Endothelial cell of hepatic sinusoid (primary cell): Measurements from ENCODE around the gene COX4I2.
"Not testable (repeated sequence)": the region's sequence is repeated elsewhere in the genome, so short reads cannot be mapped to it uniquely, and the experiment has no call there.

Experiments
- in situ Hi-C: cut with HindIII; loops from 2 replicates; pipeline ENCODE4 v1.10.0; 2017; ENCODE audit warnings: low sequenced_read_pairs

The COX4I2 gene

DNA sequence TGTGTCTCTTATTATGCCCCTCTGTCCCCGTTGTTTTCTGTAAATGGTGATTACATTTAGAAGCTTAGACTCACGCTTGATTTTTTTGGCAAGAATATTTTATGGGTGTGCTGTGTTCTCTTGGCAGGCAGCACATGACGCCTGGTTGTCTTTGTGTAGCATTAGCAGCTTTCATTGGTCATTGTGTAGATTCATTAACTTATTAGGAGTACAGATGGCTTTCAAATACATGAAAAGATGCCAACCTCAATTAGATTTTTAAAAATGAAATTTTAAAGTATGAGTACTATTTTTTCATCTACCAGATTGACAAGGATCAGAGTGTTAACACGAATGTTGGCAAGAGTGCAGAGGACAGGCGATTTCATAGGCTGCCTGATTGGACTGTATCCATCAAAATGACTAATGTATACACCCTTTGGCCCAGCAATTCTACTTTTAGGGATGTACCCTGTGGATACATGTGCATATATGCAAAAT is 15.2 kb downstream of the COX4I2 start:
- in situ Hi-C loops = no loop called here

DNA sequence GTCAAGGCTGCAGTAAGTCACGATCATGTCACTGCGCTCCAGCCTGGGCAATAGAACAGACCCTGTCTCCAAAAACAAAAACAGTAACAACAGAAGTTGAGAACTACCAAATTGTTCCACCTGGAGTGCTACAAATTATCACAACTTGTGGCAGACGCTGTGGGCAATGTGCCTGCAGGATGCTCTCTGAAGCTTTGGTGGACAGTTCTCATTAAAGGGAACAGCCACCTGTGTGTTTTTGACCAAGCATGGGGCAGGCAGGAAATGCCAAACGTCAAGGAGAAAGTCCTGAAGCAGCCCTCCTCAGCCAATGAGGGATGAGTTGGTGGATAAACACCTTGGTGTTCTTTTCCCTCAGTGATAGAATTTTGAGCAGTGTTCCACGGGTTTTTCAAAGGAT is 15.8 kb downstream of the COX4I2 start:
- in situ Hi-C loops = no loop called here

DNA sequence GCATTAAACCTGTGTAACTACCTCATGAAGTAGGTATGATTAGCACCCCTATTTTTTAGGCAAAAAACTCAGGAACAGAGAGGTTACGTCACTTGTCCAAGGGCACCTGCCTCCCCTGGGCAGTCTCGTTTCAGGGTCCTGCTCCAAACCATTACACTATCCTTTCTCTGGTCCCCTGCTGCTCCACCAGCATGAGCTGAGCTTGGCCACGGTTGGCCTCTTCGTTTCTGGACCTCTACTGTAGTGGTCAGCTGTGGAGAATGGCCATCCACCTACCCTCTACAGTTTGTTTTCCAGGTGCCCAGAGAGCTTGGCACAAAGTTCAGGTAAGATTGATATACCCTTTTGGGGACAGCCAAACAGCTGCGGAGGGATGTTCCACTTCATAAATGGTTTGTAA is 16.8 kb downstream of the COX4I2 start:
- in situ Hi-C loops = no loop called here

DNA sequence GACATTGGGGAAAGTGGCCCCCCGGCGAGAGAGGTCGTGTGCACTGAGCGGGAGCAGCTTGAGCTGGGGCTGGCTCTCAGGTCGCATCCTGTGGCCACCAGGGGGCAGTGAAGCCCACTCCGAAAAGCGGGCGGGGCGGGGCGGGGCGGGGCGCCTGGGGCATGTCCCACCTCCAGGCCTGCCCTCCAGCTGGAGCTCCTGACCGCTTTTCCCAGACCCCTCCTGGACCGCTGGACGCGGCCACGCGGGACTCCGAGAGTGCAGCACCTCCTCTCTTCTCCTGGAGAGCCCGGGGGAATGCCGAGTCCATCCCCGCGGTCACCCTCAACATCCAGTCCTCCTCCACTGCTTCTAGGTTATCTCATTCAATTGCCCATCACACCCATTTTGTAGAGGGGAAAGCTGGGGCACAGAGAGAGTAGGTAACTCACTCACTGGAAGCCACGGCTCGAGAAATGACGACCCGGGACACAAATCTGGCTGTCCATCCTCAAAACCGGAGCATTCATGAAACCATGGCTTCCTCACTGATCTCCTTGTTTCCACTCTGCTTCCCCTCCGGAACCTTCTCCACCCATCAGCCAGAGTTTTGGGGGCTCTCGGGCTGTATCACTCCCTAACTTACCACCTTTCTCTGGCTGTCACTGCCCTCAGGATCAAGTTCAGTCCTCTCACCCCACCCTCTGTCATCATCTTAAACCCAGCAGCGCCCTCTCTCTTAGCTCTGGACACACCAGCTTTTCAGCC is 24.1 kb downstream of the COX4I2 start:
- in situ Hi-C loops = no loop called here

DNA sequence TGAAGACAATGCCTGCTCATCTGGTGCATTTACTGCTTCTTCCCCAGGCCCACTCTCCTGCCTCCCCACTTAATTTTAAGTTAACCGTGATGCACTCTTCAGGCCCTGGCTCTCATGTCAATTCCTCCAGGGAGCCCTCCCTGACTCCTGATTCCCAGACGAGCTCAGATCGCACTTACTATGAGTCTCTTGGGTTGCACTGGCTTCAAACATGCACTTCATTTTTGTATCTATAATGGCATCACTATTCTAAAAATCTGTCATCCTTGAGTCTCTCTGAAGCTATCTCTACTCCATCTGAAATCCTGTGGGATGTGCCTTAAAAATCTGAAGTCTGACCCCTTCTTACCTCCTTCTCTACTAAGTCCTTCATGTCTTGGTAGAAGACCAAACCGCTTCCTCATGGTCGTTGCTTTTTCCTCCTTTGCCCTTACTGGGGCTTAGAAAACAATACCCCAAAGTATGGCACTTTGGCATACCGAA is 24.7 kb downstream of the COX4I2 start:
- in situ Hi-C loops = no loop called here

DNA sequence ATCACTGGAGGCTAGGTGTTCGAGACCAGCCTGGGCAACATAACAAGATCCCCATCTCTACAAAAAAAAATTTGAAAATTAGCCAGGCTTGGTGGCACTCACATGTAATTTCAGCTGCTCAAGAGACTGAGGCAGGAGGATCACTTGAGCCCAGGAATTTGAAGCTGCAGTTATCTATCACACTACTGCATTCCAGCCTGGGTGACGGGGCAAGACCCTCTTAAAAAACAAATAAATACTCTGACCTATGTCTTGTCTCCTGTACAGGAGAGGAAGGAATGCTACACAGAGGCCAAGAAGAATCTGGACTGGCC is 25.8 kb downstream of the COX4I2 start:
- in situ Hi-C loops = no loop called here

DNA sequence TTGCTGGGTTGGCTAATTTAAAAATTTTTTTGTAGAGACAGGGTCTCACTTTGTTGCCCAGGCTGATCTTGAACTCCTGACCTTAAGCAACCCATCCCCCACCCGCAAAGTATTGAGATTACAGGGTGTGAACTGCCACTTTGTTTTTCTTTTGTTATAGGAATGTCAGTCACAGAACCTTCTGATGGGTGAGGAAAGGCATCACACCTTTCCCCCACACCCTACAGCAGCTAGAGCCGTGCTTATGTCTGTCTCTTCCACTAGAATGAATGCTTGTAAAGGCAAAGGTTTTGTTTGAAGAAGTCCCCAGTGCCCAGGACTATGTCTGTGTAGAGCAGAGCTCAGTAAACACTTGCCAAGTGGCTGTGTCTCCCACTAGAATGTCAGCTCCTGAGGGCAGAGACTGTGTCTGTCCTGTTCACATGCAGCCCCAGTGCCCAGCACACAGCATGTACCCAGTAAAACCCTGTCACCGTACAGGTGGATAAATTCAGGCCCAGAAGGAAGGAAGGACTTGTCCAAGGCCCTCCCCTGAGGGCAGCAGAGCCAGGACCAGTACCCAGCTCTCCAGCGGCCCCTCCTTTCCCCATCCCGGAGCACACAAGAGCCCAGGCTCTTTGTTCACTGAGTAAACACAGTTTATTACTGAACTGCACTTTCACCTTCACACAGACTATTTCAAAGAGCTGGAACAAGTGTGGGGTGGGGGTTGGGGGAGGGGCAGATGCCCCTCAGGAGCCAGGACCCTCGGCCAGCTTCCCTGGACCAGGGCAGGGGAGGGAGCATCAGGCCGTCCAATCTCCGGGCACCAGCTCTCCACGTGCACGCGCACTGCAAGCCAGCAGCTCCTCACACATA is 26.4 kb downstream of the COX4I2 start:
- in situ Hi-C loops = no loop called here

DNA sequence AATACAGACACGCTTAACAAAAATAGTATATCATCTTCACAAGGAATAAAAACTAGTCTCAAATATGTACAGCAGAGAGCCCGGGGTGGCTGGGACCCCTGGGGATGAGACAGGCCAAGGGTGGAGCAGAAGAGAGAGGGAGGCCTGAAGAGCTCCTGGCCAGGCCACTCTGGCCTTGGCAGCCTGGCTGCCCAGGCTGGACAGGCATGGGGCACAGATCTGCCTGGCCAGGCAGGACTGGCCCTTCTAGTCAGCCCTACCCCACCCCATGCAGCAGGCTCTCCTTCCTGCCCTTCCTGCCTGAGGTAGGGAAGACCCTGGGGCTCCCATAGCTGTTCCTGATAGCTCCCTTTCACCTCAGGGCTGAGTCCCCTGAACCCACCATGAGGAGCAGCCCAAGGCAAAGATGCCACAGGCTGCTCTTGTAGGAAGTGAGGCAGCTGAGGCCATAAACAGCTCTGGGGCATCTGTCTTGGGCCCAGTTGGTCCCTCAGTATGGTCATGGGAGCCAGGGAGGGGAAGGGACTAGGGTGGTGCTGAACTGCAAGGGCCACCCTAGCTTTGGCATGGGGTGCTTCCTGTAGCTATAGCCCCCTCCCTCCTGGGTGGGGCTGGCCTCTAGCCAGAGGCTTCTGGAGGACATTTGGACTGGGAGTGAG is 27.1 kb downstream of the COX4I2 start:
- in situ Hi-C loops = no loop called here

DNA sequence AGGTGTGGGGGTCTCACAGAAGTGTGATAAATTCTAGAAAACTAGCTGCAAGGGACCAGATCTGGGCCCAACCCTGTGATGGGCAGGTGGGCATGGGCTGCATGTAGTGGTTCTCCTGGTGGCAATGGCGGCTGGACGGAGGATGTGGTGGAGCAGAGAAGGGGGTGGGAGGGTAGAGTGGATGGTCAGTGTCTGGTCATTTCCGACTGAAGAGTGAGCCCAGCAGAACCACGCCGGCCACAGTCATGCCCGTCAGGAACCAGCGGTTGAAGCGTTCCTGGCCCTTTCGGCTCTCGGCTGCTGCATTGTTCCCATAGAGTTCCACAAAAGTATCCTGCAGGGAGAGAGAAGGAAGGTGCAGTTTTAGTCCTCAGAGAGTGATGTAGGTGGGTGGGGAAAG is 28.0 kb downstream of the COX4I2 start:
- in situ Hi-C loops = no loop called here

DNA sequence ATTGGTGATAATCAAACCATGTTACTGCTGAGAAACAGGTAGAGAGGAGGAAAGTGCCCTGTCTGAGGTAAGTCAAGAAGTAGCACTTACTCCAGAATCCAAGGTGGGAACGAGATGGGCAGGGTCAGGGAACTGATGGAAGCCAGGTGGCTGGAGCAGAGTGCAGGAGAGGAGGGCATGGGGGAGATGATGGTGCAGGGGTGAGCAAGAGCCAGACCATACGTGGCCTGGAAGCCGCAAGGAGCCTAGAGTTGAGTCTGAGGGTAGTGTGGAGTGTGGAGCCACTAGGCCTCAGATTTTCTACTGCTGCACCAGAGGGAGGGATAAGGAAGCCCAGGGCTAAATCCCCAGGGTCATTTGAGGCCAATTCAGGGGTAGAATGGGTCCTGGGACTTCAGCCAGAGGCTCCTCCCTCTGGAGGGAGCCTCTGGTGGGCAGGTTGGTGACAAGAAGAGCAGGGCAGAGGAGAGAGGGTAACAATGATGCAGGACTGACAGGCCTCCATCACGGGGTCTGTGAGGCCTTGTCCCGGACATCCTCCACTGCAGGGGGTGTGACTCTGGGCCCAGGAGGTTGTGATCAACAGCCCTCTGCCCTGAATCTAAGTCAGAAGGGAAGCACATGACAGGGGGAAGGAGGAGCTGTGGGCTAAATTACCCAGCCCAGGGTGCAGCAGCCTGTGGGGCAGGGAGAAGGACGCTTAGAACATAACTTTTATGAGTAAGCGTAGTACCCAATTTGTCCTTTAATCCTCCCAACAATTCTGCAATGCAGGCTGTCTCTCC is 28.7 kb downstream of the COX4I2 start:
- in situ Hi-C loops = no loop called here

DNA sequence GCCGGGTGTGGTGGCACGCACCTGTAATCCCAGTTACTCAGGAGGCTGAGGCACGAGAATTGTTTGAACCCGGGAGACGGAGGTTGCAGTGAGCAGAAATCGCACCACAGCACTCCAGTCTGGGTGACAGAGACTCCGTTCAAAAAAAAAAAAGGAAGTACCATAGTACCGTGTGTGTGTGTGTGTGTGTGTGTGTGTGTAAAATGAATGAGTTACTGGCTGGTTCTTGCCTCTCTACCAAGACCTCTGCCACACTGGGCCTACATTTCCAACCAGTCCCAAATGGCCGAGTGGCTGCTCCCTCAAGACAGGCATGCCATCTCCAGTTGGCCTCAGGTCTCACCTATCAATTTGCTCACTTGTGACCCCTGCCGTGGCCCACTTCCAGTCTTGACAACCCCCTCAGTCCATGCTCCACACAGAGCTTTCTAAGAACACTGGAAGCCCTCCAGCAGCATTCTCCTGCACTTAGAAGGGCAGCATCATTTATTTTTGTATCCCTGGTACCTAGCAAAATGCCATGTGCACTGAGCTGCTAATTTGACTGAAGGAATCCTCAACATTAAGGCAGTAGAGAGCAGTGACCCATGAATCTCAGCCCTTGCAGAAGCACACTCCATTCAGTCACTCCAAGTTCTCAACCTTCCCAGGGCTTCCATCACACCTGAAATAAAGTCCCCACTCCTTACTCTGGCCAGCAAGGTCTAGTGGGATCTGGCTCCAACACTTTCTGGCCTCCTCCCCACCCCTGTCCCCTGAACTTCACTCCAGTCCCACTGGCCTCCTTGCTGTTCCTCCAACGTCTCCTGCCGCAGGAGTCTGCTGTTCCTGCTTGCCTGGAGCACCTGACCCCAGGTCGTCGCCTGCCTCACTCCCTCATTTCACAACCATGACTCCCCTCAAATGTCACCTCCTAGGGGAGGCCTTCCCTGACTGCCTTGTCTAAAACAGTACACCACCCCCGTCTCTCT is 29.9 kb downstream of the COX4I2 start:
- in situ Hi-C loops = no loop called here

DNA sequence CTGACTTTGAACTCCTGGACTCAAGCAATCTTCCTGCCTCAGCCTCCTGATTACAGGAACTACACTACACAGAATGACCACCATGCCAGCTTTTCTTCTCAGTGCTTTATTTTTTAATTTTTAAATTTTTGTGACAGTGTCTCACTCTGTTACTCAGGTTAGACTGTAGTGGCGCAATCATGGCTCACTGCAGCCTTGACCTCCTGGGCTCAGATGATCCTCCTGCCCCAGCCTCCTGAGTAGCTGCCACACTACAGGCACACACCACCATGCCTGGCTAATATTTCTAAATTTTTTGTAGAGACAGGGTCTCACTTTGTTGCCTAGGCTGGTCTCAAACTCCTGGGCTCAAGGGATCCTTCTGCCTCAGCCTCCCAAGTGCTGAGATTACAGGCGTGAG is 31.2 kb downstream of the COX4I2 start:
- in situ Hi-C loops = not testable (repeated sequence)

DNA sequence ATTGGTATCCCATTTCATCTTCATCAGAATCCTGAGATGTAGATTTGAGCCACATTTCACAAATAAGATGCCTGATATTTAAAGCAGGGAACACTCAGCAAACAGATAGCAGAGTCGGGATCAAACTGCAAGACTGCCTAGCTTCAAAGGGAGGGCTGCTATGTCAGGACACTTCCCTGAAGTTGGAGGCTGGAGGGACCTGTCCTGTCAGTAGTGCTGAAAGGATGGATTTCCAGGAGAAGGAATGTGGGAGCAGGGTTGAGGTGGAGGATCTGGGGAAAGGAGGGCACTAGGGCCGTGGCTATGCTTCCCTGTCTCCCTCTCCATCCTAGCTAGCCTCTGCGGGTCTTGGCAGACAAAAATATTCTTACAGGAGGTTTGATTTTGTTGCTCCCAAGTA is 32.2 kb downstream of the COX4I2 start:
- in situ Hi-C loops = no loop called here

DNA sequence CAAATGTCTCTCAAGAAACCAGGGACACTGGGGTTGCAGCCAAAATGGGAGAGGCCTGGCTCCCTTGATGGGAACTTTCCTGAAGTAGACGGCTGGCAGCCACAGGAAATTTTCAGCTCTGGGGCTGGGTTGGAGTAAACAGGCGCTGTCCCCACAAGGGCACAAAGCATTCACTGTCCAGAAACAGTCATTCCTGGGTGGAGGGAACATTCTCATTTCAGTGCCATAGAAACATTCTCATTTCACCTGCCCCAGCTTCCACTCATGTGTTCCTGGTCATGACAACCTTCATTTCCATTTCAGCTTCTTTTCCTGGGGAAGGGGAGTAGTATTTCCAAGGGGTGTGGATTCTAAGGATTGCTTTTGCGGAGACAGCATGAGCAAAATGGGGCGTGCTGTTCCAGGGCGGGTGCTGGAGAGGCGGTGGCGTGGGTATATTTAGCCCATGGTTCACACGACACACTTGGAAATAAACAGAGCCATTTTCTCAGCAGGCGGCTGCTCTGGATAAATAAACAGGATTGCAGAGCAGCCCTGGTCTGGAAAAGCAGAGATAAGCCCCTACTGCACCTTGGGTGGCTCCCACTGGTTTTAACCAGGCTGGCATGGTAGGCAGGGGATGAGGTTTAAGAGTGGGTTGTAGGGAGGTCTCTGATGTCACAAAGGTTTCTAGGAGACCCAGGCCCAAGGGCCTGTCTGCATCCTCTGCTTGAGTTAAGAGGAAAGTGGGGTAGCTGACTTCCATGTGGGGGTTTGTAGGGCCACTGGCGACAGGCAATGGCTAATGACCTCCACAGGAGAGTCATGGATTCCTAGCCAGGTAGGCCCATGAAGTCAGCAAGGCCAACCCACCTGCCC is 32.9 kb downstream of the COX4I2 start:
- in situ Hi-C loops = no loop called here

DNA sequence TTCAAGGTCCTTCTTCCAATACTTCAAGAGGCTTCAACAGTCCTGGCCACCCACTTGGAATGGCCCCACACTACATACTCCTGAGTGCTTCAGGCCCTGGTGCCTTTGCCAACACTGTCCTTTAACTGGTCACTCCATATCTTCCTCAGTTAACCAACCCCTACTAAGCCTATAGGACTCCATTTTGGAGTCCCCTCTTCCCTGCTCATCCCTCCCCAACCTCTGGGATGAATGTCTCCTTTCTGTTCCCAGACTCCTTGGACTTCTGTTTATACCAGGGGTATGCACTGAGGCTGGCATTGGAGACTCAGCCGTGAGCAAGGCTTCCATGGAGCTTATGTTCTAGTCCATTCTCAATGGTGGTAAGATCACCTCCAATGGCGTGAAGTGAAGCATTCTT is 33.6 kb downstream of the COX4I2 start:
- in situ Hi-C loops = no loop called here

DNA sequence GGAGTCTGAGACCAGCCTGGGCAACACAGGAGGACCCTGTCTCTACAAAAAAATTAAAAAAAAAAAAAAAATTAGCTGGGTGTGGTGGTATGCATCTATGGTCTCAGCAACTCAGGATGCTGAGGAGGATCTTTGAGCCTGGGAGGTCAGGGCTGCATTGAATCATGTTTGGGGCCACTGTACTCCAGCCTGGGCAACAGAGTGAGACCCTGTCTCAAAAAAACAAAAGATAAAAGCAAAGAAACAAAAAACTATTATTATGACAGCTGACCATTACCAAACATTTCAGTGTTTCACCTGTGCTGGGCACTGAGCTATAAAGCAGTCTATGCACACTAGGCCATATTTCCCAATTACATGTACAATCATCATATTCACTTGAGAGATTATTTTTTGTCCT is 35.7 kb downstream of the COX4I2 start:
- in situ Hi-C loops = no loop called here

DNA sequence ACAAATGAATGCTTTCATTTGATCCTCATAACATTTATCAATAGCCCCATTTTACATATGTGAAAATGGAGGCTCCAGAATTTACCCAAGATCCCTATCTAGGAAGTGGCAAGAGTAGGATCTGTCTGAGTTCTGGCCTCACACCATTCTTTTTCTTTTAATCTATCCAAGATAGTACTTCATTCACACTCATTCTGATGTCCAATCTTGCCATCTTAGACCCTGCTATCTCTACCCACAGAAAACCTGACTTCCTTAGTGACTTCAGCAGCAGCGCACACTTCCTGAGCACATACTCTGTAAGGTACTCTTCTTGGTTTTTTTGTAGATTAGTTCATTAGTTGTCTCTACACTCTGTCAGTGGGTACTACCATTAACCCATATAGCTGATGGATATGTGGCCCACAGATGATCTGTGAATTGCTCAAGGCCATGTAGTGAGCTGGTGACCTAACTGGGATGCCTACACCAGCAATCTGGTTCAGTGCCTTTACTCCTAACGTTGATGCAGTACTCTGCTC is 36.3 kb downstream of the COX4I2 start:
- in situ Hi-C loops = no loop called here
